Stimulated activated naive CD8-positive, alpha-beta T cell treated with anti-CD3 and anti-CD28 coated beads, Interleukin-15, Interleukin-2, amounts not matched to agents 100 U/mL and 50 U/mL, for 24 hours (primary cell): ENCODE results near the gene ERICH6.
A peak's percentile ranks its signal among the peaks of the same experiment; 100 is the strongest.
"Not testable (repeated sequence)": the region's sequence is repeated elsewhere in the genome, so short reads cannot be mapped to it uniquely, and the experiment has no call there.

Experiments used
- ATAC-seq: fragments of 150-1000 bp; cut with Tn5 transposase; one replicate; pipeline ENCODE4 v1.10.0; 2021
- DNase-seq: peaks from one replicate; pipeline ENCODE4 v3.0.0; 2021

ERICH6 gene

GRCh38 chr3:150681057-150681456 is 22.7 kb downstream of the ERICH6 start:
- ATAC-seq (peak; percentile 98), DNase-seq (no peak)

- no peak for ATAC-seq
- DNase-seq: no peak
Observed at GRCh38 chr3:150680562-150680961, 23.2 kb downstream of the ERICH6 start.

- no peak for DNase-seq
- no peak for ATAC-seq
Observed at GRCh38 chr3:150675587-150675986, 28.1 kb downstream of the ERICH6 start.

GRCh38 chr3:150673966-150674365 is 29.8 kb downstream of the ERICH6 start:
- ATAC-seq (no peak), DNase-seq (no peak)

GRCh38 chr3:150666167-150666566 is 37.6 kb downstream of the ERICH6 start:
- DNase-seq (no peak), ATAC-seq (peak; percentile 52)

GRCh38 chr3:150663461-150663860 is 40.3 kb downstream of the ERICH6 start:
- ATAC-seq: no peak
- DNase-seq: no peak

GRCh38 chr3:150662410-150663200 is 41.1 kb downstream of the ERICH6 start:
- no peak for ATAC-seq
- no peak for DNase-seq

GRCh38 chr3:150656316-150656715 is 47.4 kb downstream of the ERICH6 start:
- no peak for ATAC-seq
- DNase-seq: no peak

- DNase-seq: no peak
- ATAC-seq: peak; percentile 63
Observed at GRCh38 chr3:150653110-150653561, 50.6 kb downstream of the ERICH6 start.

GRCh38 chr3:150640256-150640655 is 63.5 kb downstream of the ERICH6 start:
- no peak for DNase-seq
- no peak for ATAC-seq

GRCh38 chr3:150639262-150639661 is 64.5 kb downstream of the ERICH6 start:
- no peak for ATAC-seq
- no peak for DNase-seq

- ATAC-seq (no peak), DNase-seq (no peak)
Observed at GRCh38 chr3:150636258-150636657, 67.5 kb downstream of the ERICH6 start.

GRCh38 chr3:150635526-150635925 is 68.2 kb downstream of the ERICH6 start:
- ATAC-seq: no peak
- no peak for DNase-seq

- DNase-seq (no peak), ATAC-seq (no peak)
Observed at GRCh38 chr3:150635076-150635475, 68.6 kb downstream of the ERICH6 start.

- no peak for ATAC-seq
Observed at GRCh38 chr3:150631515-150632221, 72.1 kb downstream of the ERICH6 start.

GRCh38 chr3:150627557-150627956 is 76.2 kb downstream of the ERICH6 start:
- ATAC-seq: no peak
- DNase-seq: no peak

More at GRCh38 chr3:150631515-150632221, 72.1 kb downstream of the ERICH6 start:
- DNase-seq: no peak

- no peak for ATAC-seq
- DNase-seq: no peak
Observed at GRCh38 chr3:150626148-150626930, 77.4 kb downstream of the ERICH6 start.

GRCh38 chr3:150623945-150624344 is 79.8 kb downstream of the ERICH6 start:
- DNase-seq (no peak), ATAC-seq (no peak)

GRCh38 chr3:150622955-150623354 is 80.8 kb downstream of the ERICH6 start:
- DNase-seq, ATAC-seq: not testable (repeated sequence)

GRCh38 chr3:150620002-150620689 is 83.6 kb downstream of the ERICH6 start:
- no peak for DNase-seq
- ATAC-seq: no peak

GRCh38 chr3:150613709-150614480 is 89.8 kb downstream of the ERICH6 start:
- no peak for ATAC-seq

More at GRCh38 chr3:150613709-150614480, 89.8 kb downstream of the ERICH6 start:
- no peak for DNase-seq
